Stimulated activated CD4-positive, alpha-beta T cell treated with anti-CD3 and anti-CD28 coated beads, Interleukin-15, amount 100 ng/mL, for 1 hour (primary cell): Measurements from ENCODE around the gene MCMBP.
"Not testable (repeated sequence)": the region's sequence is repeated elsewhere in the genome, so short reads cannot be mapped to it uniquely, and the experiment has no call there.

ENCODE experiments used
- DNase-seq, 2 donors: peaks; one replicate each; pipeline ENCODE4 v3.0.0-alpha.2; 2020; ENCODE audit warnings: low read depth in 1 of 2, low spot score in 1 of 2

MCMBP gene, protein sequence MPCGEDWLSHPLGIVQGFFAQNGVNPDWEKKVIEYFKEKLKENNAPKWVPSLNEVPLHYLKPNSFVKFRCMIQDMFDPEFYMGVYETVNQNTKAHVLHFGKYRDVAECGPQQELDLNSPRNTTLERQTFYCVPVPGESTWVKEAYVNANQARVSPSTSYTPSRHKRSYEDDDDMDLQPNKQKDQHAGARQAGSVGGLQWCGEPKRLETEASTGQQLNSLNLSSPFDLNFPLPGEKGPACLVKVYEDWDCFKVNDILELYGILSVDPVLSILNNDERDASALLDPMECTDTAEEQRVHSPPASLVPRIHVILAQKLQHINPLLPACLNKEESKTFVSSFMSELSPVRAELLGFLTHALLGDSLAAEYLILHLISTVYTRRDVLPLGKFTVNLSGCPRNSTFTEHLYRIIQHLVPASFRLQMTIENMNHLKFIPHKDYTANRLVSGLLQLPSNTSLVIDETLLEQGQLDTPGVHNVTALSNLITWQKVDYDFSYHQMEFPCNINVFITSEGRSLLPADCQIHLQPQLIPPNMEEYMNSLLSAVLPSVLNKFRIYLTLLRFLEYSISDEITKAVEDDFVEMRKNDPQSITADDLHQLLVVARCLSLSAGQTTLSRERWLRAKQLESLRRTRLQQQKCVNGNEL

GRCh38 chr10:119872610-119872859 is at the start of gene MCMBP:
Gene MCMBP (minus strand): TSS chr10:119872843. CDS start chr10:119872584, 259 bp downstream.
- no peak for DNase-seq

GRCh38 chr10:119919826-119920225 is 47.2 kb upstream of the MCMBP start:
- no peak for DNase-seq

DNA sequence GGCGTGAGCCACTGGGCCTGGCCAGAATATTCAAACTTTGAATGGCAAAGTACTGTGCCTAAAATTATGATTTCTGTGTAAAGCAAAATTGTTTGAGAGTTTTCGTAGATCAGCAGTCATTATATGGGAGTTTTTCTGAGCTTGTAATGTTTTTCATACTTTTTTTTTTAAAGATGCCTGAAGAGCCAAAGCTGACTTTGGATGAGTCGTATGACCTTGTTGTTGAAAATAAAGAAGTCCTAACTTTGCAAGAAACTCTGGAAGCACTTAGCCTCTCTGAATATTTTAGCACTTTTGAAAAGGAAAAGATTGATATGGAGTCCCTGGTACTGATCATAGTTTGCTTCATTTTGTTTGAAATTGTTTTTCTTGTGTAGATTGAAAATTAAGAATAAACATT is 46.6 kb upstream of the MCMBP start:
- no peak for DNase-seq

DNA sequence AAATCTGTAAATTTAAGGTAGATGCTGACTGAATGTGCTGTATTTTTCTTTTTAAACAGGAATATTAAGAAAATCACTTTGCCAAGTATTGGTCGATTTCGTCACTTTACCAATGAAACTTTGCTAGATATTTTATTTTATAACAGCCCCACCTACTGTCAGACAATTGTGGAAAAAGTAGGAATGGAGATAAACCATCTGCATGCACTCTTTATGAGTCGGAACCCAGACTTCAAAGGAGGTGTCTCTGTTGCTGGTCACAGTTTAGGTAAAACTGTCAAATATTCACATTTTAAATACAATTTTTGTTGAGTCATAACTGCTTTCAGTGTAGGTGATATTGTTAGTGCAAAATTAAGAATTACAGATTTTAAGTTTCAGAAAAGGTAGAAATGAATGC is 45.1 kb upstream of the MCMBP start:
- DNase-seq: no peak

GRCh38 chr10:119910689-119911088 is 38.0 kb upstream of the MCMBP start:
- no peak for DNase-seq

- DNase-seq: no peak
Measured at GRCh38 chr10:119908166-119908565, 35.5 kb upstream of the MCMBP start.

DNA sequence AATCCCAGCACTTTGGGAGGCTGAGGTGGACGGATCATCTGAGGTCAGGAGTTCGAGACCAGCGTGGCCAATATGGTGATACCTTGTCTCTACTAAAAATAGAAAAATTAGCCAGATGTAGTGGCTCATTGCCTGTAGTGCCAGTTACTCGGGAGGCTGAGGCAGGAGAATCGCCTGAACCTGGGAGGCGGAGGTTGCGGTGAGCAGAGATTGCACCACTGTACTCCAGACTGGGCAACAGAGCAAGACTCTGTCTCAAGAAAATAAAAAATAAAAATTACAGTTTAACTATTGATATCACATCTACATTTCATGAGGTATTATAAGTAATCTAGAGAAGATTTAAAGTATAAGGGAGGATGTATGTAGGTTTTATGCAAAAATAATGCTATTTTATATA is 35.1 kb upstream of the MCMBP start:
- not testable (repeated sequence) for DNase-seq

DNA sequence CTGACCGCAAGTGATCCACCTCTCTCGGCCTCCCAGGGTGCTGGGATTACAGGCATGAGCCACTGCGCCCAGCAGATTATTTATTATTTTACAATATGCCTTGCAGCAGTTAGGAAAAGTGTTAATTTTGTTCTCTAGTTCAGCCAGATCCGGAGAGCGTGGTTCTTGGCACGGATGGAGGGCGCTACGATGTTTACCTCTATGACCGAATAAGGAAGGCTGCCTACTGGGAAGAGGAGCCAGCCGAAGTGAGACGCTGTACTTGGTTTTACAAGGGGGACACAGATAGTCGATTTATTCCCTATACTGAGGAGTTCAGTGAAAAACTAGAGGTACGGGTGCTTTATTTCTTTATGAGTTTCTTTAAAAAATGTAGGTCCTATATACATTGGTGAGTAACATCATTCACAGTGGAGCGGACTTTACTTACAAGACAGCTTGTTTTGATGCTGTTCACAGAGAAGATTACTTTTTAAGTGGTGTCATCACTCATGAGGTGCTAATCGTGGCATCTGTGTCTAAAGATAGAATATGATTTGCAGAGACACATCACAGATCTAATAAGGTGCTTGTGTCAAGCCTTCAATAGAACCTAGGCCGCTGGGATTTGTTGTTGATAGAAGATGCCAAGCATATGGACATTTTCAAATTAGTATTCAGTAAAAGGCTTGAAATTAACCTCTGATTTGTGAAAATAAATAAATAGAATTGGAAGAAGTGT is 31.5 kb upstream of the MCMBP start:
- DNase-seq: no peak

DNA sequence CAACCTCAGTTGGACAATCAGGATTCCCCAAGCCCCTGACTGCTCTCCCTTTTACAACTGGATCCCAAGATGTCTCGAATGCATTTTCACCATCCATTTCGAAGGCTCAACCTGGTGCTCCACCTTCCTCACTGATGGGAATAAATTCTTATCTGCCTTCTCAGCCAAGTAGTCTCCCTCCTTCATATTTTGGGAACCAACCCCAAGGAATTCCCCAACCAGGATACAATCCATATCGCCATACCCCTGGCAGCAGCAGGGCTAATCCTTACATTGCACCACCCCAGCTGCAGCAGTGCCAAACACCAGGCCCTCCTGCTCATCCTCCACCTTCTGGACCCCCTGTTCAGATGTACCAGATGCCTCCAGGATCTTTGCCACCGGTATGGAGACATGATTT is 25.9 kb upstream of the MCMBP start:
- no peak for DNase-seq

DNA sequence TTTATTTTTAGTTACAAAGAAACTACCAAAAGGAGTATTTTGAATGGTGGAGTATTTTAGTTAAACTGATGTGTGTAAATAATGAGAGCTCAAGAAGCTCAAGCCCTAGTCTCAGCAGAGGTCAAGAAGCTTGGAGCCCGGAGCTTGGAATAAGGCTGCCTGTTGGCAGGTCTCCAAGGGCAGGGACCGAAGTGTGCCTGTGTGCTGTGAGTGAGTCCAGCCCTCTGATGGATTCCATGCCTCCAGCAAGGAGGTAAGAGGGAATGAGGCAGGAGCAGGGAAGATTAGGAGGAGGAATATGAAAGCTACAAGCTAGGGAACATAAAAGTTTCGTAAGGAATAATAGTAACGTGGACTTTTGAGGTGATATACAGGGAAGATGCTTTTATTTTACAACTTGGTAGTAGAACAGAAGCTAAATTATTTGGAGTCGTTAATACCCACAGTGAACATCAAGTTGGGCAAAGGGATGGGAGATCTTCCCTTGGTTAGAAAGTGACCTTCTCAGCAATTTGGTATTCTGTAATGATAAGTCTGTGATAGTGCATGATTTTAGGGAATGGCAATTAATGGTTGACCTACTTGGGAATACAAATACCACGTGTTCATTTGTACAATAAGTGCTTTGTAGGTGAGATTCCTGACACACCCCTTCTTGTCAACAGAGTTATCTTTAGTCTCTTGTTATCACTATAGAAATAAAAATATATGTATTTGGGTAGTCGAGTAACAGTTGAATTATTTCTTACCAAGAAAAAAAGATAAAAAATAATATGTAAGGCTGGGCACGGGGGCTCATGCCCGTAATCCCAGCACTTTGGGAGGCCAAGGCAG is 24.5 kb upstream of the MCMBP start:
- no peak for DNase-seq

- no peak for DNase-seq
Measured at GRCh38 chr10:119896061-119896655, 23.5 kb upstream of the MCMBP start.

- no peak for DNase-seq
Measured at GRCh38 chr10:119893845-119894427, 21.3 kb upstream of the MCMBP start.

DNA sequence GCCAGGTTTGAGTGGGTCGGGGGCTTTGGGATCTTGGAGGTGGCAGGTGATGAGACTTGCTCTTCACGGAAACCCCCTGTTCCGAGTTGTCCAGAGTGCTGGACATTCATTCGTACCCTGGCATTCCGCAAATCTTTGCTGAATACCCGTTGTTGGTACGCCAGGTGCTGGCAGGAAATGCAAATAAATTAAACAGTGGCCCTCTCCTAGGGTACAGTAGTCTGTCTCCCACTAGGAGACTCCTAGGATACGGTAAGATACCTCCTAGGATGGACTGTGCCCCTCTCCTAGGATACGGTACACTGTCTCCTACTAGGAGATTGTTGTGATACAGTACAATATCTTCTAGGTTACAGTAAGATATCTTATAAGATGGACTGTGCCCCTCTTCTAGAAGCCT is 20.4 kb upstream of the MCMBP start:
- no peak for DNase-seq

GRCh38 chr10:119892188-119893065 is 19.8 kb upstream of the MCMBP start, which contains the start of gene SEC23IP:
Gene SEC23IP (plus strand): TSS chr10:119892730. CDS start chr10:119892783, 53 bp downstream.
- peak; percentile 74 to 83 for DNase-seq

DNA sequence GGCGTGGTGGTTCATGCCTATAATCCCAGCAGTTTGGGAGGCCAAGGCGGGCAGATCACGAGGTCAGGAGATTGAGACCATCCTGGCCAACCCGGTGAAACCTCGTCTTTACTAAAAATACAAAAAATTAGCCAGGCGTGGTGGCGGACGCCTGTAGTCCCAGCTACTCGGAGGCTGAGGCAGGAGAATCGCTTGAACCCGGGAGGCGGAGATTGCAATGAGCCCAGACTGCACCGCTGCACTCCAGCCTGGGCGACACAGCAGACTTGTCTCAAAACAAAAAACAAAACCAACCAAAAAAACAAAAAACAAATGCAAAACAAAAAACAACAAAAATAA is 19.2 kb upstream of the MCMBP start:
- DNase-seq: not testable (repeated sequence)

DNA sequence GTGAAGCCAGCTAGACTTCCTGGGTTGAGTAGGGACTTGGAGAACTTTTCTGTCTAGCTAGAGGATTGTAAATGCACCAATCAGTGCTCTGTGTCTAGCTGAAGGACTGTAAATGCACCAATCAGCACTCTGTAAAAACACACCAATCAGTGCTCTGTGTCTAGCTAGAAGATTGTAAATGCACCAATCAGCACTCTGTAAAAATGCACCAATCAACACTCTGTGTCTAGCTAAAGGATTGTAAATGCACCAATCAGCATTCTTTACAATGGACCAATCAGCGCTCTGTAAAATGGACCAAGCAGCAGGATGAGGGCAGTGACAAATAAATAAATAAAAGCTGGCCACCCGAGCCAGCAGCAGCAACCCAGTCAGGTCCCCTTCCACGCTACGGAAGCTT is 17.7 kb upstream of the MCMBP start:
- not testable (repeated sequence) for DNase-seq

GRCh38 chr10:119889201-119889600 is 16.6 kb upstream of the MCMBP start:
- DNase-seq: not testable (repeated sequence)

DNA sequence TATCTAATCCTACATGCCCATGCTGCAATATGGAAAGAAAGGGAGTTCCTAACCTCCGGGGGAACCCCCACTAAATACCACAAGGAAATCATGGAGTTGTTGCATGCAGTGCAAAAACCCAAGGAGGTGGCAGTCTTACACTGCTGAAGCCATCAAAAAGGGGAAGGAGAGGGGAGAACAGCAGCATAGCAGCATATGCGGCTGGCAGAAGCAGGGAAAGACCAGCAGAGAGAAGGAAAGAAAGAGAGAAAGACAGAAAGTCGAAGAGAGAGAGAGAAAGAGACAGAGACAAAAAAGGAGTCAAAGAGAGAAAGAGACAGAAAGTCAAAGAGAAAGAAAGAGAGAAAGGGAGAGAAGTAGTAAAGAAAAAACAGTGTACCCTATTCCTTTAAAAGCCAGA is 16.1 kb upstream of the MCMBP start:
- not testable (repeated sequence) for DNase-seq

- DNase-seq: not testable (repeated sequence)
Measured at GRCh38 chr10:119886070-119886469, 13.4 kb upstream of the MCMBP start.
